ENCODE measurements around the gene PRDX3.

PRDX3 gene

GRCh38 chr10:119119400-119119799 lies 59.2 kb downstream of the PRDX3 start:
- DNase-seq, result no peak

- DNase-seq, result no peak
Measured at GRCh38 chr10:119118231-119118630, 60.4 kb downstream of the PRDX3 start.

Data from NCI-H1930 (cell line).